ENCODE measurements around the gene SARNP.

- TF ChIP-seq CTCF (conservative IDR thresholded peaks at IDR 0.05 in 1 of 2, IDR thresholded peaks at IDR 0.05 in 1 of 2; ENCODE audit: low read depth in 1 of 2, low read length in 2 of 2) = no peak
- TF ChIP-seq EZH2 (IDR thresholded peaks at IDR 0.05; ENCODE audit: low read length, missing control alignments) = no peak
Observed at GRCh38 chr12:55722948-55723347, 94.6 kb downstream of the SARNP start.
